Coronary artery (tissue), 2 donors: ENCODE measurements around the gene RBM18.

Experiments
- DNase-seq: peaks from one replicate; pipeline ENCODE4 v3.0.0-alpha.2; 2017; ENCODE audit warnings: low spot score
- H3K27ac ChIP-seq, 2 donors: fragments of 200-600 bp; sonication (generic); one replicate each; pipeline ENCODE4 v1.5.1; 2016 to 2019
- H3K4me3 ChIP-seq: fragments of 200-600 bp; sonication (generic); 2 replicates; pipeline ENCODE4 v1.5.1; 2016; ENCODE audit warnings: mild to moderate bottlenecking, moderate library complexity
- TF ChIP-seq, protein P1 (sequence below): fragments of 200-600 bp; sonication (generic); IDR thresholded peaks from one replicate; pipeline ENCODE4 v1.5.1; 2019; ENCODE audit warnings: antibody characterized with exemption

RBM18 gene

DNA sequence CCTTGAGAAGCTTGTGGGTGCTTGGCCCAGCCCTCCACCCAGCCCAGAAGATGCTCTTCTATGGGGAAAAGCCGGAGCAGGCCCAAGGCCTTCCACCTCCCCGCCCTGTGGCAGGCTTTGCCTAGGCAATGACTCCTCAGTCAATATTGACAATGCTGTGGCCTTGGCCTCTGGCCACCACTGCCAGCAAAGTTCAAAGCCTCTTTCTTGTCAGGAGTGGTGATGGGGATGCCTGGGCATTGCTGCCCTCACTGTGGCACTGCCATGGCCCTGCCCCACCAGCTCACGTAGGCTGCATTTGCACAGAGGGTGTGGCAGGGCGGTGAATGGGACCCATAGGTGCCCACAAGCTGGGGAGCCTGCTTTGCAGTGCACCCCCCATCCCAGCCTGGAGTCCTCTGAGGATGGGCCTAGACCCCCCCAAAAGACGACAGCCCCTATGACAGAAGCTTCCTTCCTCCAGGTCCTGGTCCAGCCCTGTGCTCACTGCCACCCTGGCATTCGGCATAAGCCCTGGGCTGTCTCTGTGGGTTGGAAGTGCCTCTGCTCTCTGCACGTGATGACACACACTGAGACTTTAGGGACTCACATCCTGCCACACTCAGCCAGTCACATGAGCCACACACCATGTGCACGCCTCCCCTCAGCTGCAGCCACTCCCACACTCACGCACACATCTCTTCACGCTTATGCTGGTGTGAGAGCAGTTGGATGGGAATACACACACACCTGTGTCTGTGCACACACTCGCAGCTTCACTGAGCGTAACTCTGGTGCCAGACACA, 73.9 kb downstream of the RBM18 start:
- no peak for DNase-seq
- TF ChIP-seq, protein P1, sequence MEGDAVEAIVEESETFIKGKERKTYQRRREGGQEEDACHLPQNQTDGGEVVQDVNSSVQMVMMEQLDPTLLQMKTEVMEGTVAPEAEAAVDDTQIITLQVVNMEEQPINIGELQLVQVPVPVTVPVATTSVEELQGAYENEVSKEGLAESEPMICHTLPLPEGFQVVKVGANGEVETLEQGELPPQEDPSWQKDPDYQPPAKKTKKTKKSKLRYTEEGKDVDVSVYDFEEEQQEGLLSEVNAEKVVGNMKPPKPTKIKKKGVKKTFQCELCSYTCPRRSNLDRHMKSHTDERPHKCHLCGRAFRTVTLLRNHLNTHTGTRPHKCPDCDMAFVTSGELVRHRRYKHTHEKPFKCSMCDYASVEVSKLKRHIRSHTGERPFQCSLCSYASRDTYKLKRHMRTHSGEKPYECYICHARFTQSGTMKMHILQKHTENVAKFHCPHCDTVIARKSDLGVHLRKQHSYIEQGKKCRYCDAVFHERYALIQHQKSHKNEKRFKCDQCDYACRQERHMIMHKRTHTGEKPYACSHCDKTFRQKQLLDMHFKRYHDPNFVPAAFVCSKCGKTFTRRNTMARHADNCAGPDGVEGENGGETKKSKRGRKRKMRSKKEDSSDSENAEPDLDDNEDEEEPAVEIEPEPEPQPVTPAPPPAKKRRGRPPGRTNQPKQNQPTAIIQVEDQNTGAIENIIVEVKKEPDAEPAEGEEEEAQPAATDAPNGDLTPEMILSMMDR = no peak
- no peak overlapping the region for H3K4me3 ChIP-seq
- H3K27ac ChIP-seq = no peak overlapping the region

DNA sequence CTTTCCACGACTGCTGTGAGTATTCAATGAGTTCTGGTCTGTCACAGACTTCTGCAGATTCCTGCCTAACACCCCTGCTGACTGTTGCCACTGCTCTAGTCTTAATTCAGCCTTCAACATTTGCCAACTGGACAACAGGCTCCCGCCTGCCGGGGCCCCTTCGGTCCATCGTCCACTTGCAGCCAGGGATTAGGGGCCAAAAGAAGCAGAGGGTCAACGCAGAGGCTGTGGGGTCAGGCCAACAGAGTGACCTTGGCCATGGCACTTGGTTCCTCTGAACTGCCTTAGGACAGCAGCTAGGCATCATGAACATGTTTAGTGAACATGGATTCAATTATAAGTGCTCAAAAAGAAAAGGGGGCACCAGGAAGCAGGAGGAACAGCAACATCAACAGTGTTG, 76.3 kb downstream of the RBM18 start:
- no peak overlapping the region for H3K4me3 ChIP-seq
- no peak for DNase-seq
- no peak overlapping the region for H3K27ac ChIP-seq
- TF ChIP-seq, protein P1 = no peak
